GM11168 (cell line): ENCODE results near the gene FAM13B.
"Not testable (repeated sequence)": the region's sequence is repeated elsewhere in the genome, so short reads cannot be mapped to it uniquely, and the experiment has no call there.

Experiments used
- in situ Hi-C: fragments of 300-500 bp; cut with MboI; formaldehyde crosslinking; loops from one replicate; pipeline ENCODE4 v1.12.0; 2022; ENCODE audit warnings: low sequenced_read_pairs; ENCODE audit not compliant: unreplicated experiment

Gene FAM13B

DNA sequence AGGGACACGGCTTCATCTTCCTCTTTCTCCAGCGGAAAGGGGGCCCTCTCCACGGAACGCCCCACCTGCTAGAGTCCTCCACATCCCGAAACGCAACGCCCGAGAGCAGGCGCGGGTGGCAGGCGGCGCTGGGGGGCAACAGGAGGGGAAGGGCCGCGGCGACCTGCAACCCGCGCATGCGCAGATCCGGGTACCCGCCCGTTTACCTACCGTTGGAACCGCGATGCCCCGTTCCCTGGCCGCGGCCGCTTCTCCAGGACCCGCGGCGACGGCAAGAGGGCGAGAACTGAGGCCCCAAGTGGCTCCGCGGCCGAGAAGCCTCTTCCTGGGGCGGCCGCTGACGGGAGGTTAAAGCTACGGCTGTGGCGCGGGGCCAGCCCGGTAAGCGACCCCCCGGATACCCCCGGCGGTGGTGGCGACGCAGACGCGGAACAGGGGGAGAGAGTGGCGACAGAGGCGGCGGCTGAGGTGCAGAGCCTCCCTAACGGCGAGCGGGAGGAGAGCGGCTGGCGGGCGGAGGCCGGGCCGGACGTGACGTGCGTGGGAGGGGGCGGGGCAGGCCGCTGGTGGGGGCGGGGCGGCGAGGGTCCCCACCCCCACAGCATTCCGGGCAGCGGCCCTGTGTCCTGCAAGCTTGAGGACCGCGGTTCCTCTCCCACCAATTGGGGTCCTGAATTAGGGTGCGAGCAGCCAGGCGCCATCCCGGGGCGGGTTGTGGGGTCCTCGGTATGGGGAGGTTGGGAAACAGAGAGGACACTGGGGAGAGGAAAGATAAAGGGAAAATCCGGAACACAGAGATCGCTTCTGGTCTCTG is at the start of gene FAM13B:
TSS of gene FAM13B (minus strand) at position 508 of the 814 bp plus-strand sequence. CDS start 13,968 bp downstream, outside the sequence.
- in situ Hi-C loops = no loop called here

GRCh38 chr5:138082033-138082432 is 49.2 kb upstream of the FAM13B start:
- in situ Hi-C loops = no loop called here

DNA sequence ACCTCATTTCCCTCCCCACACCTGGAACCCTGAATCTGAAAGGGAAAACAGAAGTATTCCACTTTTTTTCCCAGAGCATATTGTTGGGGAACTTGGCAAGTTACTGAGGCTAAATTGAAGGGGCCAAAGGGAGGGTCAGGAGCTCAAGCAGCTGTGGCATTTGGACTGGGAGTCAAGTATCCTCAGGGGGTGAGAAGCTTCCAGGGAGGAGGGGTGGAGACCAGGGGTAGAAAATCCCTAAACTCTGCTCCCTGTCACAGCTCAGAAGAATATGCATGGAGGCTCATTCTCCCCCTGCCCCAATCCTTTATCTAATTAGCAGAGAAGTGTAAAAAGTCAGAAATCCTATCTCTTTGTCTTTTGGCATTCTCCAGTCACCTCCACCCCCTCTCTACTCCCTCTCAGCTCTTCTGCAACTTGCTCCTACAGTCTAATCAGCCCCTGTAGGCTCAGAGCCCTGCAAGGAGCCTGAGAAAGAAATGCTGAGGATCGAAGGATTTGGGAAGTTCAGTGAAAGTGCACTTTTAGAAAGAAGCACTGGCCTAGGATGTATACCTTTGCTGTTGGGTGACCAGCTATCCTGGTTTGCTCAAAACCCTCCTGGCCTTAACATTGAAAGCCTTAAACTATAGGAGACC is 45.2 kb upstream of the FAM13B start:
- in situ Hi-C loops = loop anchor here (5.0 kb wide), 2 partner anchors 41 to 49 kb away; no protein-coding TSS in a partner anchor

GRCh38 chr5:138077064-138077696 is 44.3 kb upstream of the FAM13B start:
- in situ Hi-C loops = loop anchor here (5.0 kb wide), 2 partner anchors 40 to 50 kb away; no protein-coding TSS in a partner anchor

DNA sequence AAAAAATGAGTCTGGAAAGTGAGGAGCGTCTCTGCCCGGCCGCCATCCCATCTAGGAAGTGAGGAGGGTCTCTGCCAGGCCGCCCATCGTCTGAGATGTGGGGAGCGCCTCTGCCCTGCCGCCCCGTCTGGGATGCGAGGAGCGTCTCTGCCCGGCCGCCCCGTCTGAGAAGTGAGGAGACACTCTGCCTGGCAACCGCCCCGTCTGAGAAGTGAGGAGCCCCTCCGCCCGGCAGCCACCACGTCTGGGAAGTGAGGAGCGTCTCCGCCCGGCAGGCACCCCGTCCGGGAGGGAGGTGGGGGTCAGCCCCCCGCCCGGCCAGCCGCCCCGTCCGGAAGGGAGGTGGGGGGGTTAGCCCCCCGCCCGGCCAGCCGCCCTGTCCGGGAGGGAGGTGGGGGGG is 37.1 kb upstream of the FAM13B start:
- in situ Hi-C loops = not testable (repeated sequence)

GRCh38 chr5:138068742-138069600 is 36.1 kb upstream of the FAM13B start:
- in situ Hi-C loops = no loop called here

DNA sequence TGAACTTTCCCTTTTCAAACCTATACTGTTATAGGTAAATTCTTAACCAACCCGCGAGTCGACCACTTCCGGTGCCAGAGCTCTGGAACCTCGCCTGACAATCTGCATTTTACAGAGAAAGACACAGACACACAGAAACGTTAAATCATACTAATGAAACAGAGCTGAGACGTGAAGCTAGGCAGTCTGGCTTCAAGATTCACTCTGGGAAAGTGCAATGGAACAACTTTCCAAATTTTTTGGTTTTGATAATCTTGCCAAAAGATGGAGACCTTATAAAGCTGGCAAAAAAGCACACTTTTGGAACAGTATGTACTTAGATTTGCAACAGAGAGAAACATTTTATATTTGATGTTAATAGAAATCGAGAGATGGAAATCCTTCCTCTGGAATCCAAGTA is 35.1 kb upstream of the FAM13B start:
- in situ Hi-C loops = no loop called here

GRCh38 chr5:138065102-138065501 is 32.2 kb upstream of the FAM13B start:
- in situ Hi-C loops = no loop called here

- in situ Hi-C loops = no loop called here
Observed at GRCh38 chr5:138064526-138064925, 31.6 kb upstream of the FAM13B start.

- in situ Hi-C loops = no loop called here
Observed at GRCh38 chr5:138054847-138055558, 22.1 kb upstream of the FAM13B start.

DNA sequence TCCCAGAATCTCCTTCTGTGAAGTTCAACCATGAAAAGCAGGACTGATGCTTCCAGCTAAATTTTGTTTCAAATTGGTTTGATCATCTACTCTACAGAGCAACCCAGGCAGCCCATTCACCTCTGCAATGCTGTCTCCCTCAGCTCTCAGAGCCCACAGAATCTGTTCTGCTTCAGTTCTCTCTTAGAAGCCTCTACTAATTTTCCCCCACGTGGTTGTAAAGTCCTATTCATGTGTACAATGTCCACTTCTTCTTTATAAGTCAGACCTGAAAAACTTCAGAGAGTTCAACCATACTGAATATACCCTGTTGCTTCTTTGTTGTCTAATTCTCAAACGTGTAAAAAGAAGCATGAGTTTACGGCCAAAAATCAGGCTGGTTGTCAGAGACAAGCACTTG is 21.3 kb upstream of the FAM13B start:
- in situ Hi-C loops = no loop called here

DNA sequence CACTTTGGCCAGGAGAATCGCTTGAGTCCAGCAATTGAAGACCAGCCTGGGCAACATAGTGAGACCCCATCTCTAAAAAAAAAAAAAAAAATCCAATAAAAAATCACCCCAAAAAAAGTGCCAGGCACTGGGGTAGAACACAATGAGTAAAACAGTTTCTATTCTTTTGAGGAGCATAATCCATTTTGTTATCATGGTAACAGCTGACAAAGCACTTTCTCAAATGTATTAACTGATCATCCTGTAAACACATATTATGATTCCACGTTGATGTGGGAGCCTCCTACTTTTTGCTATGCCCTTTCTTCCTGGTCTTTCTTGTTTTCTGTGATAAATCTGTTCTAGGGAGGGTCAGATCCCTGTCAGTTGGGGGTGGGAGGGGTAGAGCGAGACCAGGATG is 20.7 kb upstream of the FAM13B start:
- in situ Hi-C loops = no loop called here

GRCh38 chr5:138052718-138053117 is 19.8 kb upstream of the FAM13B start:
- in situ Hi-C loops = not testable (repeated sequence)

DNA sequence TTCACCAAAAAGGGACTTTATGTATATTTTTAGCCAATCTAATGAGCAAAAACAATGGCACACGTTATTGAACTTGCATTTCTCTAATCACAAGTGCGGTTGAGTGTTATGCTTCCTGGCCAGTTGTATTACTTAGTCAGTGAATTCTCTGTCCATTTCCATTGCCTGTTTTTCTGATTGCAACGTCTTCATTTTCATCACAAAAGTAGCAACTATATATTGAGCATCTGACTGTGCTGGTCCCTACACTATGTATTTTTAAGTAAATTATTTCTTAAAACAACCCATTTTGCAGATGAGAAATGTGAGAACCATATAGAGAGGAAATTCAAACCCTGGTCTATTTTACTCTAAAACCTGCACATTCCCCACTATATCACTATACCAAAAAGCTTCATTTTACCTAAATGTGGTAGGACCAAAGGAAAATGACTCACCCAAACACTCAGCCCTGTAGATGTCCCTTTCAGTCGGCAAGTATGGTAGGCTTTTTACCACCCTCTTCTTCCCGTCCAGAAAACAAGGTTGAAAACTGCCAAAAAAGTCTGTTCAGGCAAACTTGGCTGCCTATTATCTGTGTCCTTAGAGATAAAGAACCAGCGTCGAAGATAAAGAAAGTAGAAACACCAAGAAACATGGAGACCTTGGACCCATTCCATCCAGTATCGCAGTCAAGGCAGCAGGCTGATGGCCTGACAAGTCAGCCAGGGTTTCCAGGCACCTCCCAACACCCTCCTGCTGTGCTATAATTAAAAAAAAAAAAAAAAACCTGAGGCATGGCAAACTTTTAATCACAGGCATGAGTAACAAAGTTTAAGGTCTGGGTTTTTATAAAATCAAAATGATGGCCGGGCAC is 18.8 kb upstream of the FAM13B start:
- in situ Hi-C loops = no loop called here

- in situ Hi-C loops = not testable (repeated sequence)
Observed at GRCh38 chr5:138045283-138045682, 12.4 kb upstream of the FAM13B start.

DNA sequence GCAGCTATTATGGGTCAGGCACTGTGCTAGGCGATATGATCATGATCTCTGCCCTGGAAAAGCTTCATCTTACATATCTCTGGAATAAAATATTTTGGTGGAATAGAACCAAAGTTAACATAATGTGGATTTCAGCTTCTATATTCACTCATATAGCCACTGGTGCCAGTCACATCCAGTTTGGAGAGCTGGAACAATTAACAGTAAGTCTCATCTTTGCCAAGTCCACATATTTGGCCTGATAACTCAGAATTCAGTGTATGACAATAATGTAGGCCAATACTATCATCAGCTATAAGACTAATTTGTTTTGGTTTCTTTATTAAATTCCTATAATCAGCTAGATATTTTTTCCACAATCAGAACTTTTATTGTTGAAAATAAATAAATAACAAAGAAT is 5.9 kb upstream of the FAM13B start:
- in situ Hi-C loops = loop anchor here (5.0 kb wide), 1 partner anchor 38 kb away; no protein-coding TSS in a partner anchor

DNA sequence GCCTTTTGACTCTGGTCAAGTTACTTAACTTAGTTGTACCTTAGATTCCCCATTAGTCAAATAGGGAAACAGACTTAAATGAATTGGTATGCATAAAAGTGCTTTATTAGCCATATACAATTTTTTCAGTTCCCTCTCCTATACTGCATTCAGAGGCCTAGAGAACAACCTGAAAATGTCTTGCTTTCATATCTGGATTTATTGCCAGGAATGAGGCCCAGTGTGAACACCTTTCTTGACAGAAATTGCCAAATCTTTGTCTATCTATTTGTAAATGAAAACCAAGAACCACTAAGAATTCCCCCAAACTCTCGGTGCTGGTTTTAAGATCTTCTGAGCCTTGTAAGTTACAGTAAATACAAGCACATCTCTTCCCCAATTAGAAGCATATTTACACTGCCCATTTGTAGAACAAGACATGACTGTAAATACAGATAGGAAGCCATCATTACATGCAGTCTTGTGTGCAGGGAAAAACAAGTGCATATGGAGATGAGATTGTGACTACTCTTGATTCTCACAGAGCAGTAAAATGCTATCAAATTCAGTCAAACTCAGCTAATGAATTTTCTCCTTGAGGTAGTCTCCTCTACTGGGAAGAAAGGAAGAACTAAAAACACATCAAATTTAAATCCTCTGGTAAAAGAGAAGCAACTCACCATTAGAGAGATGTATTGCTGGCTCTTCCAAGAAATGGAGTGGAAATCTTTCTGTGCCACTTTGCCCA is 5.2 kb upstream of the FAM13B start:
- in situ Hi-C loops = loop anchor here (5.0 kb wide), 1 partner anchor 39 kb away; no protein-coding TSS in a partner anchor

- in situ Hi-C loops = loop anchor here (5.0 kb wide), 1 partner anchor 40 kb away; no protein-coding TSS in a partner anchor
Observed at GRCh38 chr5:138037271-138037670, 4.4 kb upstream of the FAM13B start.
